ENCODE data around the gene AFF3.
A peak's percentile ranks its signal among the peaks of the same experiment; 100 is the strongest.

DNA sequence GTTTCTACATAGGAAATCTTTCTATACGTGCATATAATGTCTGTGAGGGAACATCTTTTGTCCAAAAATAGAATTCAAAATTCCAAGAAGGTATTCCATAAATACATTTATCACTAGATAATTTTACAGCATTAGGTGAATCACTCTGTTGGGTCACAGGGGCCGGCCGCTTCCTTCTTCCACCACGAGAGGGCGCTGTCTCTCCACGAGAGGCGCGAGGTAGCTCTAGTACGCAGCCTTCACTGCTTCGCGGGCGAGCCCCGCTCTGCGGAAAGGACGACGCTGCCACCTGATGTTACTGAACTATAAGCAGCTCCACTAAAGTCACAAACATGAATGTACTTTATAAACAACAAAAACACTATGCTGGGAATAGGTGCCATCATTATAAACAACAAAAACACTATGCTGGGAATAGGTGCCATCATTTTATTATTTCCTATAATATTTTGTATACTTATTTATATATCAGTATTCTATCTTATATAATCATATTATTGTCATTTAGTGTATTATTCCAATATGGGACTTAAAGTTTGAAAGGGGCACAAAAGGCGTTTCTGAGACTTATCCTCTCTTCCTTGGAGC lies 583.2 kb downstream of the AFF3 start:
- TF ChIP-seq, protein P1, sequence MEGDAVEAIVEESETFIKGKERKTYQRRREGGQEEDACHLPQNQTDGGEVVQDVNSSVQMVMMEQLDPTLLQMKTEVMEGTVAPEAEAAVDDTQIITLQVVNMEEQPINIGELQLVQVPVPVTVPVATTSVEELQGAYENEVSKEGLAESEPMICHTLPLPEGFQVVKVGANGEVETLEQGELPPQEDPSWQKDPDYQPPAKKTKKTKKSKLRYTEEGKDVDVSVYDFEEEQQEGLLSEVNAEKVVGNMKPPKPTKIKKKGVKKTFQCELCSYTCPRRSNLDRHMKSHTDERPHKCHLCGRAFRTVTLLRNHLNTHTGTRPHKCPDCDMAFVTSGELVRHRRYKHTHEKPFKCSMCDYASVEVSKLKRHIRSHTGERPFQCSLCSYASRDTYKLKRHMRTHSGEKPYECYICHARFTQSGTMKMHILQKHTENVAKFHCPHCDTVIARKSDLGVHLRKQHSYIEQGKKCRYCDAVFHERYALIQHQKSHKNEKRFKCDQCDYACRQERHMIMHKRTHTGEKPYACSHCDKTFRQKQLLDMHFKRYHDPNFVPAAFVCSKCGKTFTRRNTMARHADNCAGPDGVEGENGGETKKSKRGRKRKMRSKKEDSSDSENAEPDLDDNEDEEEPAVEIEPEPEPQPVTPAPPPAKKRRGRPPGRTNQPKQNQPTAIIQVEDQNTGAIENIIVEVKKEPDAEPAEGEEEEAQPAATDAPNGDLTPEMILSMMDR (IDR thresholded peaks at IDR 0.05), result peak; percentile 84 to 99 (median 96)
- TF ChIP-seq EP300 (IDR thresholded peaks at IDR 0.05), result no peak
